HL-60/S4 (cell line): ENCODE results near the gene CSKMT.
"Not testable (repeated sequence)": the region's sequence is repeated elsewhere in the genome, so short reads cannot be mapped to it uniquely, and the experiment has no call there.

Source experiments
- in situ Hi-C: fragments of 300-500 bp; cut with MboI; formaldehyde crosslinking; loops from 2 replicates; pipeline ENCODE4 v1.14.3; 2022; ENCODE audit warnings: low sequenced_read_pairs

Gene CSKMT, protein sequence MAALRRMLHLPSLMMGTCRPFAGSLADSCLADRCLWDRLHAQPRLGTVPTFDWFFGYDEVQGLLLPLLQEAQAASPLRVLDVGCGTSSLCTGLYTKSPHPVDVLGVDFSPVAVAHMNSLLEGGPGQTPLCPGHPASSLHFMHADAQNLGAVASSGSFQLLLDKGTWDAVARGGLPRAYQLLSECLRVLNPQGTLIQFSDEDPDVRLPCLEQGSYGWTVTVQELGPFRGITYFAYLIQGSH

DNA sequence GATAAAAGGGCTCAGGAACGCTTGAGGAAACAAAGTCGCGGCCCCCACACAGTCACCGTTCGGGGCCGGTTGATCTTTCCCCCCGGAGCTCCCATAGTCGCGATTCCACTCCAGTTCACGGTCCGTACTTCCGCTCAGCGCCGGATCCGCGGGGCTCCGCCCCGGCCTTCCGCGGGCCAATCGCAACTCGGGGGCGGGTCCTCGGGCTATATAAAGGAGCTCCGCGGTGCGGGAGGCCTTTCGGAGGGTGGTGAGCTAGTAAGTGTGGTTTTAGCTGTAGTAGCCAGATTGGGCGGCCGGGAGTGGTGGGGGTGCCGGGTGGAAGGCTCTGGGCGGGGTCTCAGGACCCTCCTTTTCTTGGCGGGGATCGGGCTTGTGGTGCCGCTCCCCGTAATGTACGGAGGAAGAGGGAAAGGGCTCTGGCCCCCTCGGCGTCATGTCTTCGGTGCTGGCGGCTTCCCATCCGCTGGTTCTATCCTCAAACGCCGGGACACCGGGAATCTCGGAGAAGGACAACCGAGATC lies at the start of gene CSKMT, which contains the start of gene C11orf98:
Gene CSKMT, plus strand, starts transcription at position 238 of the 524 bp plus-strand sequence. CDS start 568 bp downstream, outside the sequence.
Gene C11orf98, minus strand, starts transcription at position 136 of the 524 bp plus-strand sequence. Its CDS starts 41 bp downstream, at position 95.
- in situ Hi-C loops = no loop called here

DNA sequence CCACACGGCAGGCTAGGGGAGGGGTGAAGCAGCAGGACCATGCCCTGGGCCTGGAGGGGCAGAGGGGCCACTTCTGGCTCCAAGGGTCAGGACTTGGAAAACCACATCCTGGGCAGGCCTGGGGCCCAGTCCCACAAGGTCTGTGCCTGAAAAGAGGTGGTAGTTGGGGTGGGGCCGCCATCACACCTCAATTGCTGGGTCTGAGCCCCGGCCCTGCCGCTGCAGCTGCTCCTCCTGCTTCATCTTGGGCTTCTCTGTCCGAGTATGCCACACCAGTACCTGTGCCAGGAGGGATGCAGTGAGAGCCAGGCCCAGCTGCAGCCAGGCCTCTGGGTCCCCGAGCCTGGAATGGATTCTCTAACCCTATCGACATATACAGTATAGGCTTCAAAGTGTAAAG lies 49.6 kb upstream of the CSKMT start:
- in situ Hi-C loops = no loop called here

DNA sequence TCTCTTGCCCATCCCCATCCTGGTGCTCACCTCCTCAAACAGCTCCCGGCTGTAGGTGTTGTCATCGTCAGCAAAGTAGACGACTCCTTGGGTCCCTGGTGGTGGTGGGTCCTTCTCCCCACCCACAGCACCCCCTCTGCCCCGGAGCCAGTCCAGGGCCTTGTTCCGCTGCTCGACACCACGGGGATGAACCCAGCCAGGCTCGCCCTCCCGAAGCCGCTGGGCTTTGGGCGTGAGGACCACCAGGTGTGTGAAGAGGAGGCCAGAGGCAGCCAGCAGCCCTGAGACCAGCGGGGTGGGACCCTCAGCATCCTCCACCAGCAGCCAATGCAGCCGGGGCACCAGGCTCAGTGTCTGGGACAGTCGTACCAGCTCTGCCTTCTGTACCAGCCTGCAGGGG lies 48.2 kb upstream of the CSKMT start:
- in situ Hi-C loops = not testable (repeated sequence)

DNA sequence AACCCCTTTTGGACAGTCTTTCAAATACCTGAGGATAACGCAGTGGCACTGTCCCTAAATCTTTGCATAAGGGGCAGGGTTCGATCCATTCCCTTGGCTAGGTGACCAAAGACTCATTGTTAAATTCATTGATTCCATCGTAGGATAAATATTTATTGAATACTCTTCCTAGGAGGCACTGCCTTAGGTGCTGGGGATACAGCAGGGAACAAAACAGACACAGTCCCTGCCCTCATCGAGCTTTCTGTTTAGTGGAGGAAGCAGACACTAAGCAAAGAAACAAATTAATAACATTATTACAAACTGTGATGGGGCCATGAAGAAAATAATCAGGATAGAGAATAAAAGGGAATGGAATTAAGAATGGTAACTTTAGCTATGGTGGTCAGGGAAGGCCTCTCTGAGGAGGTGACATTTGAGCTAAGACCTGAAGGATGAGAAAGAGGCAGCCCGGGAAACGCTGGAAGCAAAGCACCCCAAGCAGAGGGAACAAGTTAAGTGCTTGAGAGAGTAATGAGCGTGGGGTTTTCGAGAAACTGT lies 44.0 kb upstream of the CSKMT start:
- in situ Hi-C loops = no loop called here

DNA sequence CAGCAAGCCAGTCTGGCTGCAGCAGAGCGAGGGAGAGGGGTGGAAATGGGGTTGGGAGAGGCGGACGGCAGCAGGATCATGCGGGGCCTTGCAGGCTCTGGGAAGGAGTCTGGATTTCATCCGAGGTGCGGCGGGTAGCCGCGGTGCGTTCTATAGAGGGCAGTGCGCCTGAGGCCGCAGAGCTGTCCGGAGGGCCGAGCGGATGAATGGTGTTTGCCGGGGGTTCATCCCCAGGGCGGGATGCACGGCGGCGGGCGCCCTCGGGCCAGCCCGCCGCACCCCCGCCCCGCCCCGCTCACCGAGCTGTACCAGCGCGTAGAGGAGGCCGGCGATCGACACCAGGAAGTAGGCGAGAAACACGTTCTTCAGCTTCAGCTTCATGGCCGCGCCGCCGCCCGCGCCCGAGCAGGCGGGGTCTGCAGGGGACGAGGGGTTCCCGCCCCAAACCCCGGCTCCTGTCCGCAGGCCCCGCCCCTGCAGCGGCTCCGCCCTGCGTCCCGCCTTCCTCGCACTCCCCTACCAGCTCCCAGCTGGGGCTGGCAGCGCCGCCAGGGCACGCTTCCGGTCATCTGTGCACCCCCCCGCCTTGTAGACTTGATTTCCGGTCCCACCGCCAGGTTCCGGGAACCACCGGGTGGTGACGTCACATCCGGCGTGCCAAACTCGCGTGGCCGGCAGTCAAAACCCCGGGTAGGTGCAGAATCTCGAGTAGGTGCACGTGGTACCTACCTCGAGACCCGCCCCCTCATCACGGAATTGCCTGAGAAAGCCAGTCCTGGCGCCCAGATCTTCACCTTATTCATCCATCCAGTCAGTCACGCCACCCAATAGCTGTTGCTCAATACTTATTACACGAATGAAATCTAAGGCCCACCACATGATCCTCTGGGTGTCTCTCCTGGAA lies 43.3 kb upstream of the CSKMT start, which contains the start of gene B3GAT3:
Gene B3GAT3, minus strand, starts transcription at position 420 of the 904 bp plus-strand sequence. Its CDS starts 39 bp downstream, at position 381.
- in situ Hi-C loops = no loop called here

DNA sequence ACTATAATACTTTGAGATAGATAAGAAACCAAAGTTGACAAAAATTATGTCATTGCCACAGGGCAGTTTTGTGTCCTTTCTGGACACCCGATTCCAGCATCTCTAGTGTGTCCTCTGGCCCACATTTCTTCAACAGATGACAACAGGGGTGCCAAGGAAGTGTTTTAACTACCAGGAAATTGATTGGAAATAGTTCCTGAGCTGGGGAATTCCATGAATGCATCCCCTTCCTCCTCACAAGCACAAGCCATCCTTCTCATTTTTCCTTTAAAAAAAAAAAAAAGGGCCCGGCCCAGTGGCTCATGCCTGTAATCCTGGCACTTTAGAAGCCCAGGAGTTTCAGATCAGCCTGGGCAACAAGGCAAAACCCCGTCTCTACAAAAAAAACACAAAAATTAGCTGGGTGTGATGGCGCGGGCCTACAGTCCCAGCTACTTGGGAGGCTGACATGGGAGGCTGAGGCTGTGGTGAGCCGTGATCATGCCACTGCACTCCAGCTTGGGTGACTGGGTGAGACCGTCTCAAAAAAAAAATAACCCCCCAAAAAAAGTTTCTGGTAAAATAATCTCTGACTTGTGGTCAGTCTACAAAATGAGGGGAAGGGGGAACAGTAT lies 42.5 kb upstream of the CSKMT start:
- in situ Hi-C loops = no loop called here

DNA sequence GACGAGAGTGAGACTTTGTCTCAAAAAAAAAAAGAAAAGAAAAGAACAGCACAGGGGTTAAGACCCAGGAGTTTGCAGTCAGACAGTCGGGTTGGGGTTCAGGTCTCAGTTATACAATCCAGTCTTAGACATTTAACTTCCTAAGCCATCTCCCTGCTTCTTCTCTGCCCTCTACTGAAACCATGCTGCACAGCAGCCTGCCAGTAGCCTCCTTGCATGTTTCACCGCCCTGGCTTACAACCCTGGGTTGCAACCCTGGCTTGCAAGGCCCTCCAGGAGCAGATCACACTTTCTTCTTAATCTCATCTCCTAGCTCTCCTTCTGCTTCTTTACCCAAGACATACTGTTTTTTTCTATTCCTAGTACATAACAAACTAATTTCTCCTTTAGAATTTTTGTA lies 37.4 kb upstream of the CSKMT start:
- in situ Hi-C loops = no loop called here

DNA sequence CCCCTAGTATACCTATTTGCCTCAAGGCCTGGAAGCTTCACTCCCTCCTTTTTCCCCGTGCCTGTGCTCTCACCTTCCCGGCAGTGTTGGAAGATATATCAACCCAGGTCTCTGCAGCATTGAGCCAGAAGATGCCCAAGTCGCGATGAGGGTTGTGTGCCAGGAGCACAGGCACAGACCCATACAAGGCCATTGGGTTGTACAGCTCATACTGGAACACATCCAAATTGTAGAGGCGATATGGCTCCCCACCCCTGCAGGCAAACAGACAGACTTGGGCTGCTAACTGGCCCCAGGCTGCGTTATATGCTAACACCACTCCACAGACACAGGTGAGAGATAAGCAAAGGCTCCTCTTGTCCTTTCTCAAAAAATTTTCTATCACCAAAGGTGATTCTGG lies 32.6 kb upstream of the CSKMT start:
- in situ Hi-C loops = no loop called here

DNA sequence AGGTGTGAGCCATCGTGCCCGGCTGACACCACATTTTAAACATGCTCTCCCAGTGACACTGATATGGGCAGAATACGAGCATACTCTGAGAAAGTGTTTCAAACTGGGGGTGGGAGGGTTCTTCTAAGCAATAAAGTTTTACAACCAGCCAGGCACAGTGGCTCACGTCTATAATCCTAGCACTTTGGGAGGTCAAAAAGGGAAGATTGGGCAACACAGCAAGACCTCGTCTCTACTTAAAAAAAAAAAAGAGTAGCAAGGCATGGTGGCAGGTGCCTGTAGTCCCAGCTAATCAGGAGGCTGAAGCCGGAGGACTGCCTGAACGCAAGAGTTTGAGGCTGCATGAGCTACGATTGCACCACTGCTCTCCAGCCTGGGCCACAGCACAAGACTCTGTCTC lies 20.9 kb upstream of the CSKMT start:
- in situ Hi-C loops = no loop called here

DNA sequence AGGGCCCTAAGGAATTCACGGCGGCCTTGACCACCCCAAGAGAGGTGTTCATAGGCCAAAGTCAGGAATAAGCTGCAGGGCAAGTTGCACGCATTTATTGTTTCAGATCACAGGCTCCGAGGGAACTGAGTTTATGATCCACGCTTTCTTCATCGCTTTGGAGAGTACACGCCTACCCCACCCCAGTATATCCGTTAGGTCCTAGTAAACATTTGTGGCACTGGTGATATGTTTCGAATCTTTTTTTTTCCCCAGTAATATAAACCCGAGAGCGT lies 19.5 kb upstream of the CSKMT start:
- in situ Hi-C loops = no loop called here

DNA sequence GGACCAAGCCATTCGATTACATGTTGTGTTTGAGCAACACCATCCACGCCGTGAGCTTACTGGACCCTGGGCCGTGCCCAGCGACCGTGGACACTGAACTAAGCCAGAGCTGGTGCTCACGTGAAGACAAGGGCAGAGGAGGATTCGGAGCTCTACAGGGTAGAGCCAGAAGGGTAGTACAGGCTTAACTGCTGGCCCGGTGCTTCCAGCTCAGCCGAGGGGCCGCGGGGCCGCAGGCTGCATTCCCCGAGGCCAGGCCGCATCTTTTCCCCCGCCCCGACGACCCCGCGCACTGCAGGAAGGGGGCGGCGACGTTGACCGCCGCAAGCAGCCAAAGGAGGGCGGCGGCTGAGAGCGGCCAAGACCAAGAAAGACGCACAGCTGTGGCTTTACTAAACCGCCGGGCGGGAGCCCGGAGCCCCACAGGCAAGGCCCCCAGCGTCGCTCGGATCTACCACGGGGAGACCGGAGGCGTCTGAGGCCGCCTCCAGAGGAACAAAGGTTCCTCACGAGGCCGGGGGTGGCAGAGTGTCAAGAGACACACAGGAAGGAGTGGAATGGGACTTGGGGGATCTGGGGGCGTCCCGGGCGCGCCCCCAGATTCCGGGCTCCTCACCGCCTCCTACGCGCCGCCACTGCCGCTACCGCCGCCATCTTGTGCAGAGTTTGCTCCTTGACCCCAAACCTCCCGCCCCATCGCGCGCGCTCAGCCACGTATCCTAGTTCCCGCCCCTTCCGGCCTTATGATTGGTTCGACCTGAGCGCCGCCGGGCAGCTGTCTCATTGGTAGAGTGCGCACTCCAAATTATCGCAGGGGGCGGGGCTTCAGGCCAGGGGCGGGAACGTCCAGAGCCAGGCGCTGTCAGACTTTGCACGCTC lies 18.9 kb upstream of the CSKMT start, which contains the start of gene GANAB:
Gene GANAB, minus strand, starts transcription at position 668 of the 879 bp plus-strand sequence. Its CDS starts 14 bp downstream, at position 654.
- in situ Hi-C loops = no loop called here

DNA sequence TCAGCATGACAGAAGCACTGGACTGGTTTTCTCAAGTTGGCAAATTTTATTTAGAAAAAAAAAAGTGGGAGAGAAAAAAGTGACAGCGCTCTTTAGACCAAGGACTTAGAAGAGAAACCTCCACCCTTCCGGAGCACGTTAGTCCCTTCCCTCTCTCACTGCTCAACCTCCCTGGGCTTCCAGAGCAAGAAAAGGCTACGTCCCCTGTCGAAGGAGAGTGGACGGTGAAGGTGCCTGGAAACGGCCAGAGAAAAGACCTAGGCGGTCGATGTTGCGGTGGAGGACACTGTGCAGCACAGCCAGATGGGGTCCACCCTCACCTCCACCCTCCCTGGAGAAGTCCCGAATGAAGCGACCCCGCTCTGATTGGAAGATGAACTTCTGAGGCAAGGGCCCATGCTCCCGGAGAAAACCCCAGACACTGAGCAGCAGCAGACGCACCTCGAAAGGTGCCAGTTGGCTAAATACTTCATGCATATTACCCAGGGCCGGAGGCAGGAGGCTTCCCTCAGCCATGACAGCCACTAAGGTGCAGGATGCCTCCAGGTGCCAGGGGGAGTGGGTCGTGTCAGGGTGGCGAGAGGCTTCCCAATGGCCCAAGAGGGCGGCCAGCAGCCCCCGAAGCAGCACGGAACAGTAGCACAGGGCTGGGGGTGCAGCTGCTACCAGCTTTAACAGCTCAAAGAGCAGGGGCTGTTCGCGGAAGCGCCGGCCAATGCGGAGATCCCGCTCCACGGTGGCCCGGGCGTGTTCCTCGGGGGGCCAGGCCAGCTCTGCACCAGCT lies 18.1 kb upstream of the CSKMT start:
- in situ Hi-C loops = no loop called here

DNA sequence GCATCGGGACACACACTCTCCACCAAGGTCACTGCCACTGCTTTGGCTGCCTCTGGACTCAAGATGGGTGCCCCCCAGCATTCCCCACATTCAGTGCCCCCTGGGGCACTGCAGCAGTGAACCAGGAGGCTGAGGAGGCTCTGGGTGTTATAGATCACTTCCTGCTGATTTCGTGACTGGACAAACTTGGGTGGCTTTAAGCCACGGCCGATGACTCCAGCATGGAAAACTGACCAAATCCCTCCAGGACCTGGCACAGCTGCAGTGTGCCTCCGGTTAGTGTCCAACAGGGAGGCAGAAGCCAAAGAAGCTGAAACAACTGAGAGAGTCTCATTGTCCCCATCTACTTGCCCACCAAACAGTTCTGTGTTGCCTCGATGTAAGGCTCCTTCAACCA lies 17.5 kb upstream of the CSKMT start:
- in situ Hi-C loops = no loop called here

DNA sequence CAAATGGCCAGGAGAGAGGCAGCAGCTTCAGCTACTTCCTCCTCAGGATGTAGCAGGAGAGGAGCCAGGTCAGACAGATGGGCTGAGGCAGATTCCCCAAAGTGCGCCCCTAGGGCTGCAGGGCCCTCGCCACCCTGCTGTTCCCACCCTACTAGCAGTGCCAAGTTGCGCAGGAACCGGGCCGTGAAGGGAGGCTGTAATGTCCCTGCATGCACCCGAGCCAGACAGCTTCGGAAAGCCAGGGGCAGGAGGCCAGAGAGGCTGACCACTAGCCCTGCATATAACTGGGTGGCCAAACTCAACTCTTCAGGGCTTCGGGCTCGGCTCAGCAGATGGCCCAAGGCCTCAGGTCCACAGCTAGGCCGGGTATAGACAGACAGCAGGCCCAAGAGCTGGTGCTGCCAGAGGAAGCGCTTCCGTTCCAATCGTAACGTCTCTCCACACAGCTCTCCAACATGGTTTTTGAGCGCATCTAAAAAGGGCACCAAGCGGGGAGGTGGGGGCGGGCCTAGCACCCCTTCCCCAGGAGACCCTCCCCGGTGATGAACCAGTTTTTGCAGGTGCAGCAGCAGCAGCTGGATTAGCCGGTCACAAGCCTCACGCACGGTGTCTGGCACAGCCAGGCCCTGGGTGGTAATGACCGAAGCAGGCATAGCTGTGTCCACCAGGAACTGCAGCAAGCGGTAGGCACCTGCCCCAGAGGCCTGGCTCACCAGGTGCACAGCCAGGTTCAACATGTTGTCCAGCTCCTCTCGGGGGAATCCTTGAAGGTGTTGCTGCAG lies 16.7 kb upstream of the CSKMT start:
- in situ Hi-C loops = no loop called here

DNA sequence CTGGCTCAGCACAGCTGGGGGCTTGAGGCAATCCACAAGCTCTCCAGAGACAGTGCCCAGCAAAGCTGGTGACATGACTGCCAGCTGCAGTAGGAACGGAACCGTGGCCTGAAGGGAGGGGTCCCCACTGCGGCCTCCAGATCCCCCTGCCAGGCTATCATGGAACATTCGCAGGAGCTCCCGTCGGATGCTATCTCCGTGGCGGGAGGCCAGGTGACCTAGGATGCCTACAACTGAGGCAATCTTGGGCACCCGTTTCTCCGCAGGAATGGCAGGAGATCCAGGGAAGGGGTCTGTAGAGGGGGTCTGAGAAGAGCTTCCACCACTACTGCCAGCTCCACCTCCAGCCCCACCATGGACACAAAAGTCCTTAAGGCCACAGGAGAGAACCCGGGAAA lies 16.1 kb upstream of the CSKMT start:
- in situ Hi-C loops = no loop called here

DNA sequence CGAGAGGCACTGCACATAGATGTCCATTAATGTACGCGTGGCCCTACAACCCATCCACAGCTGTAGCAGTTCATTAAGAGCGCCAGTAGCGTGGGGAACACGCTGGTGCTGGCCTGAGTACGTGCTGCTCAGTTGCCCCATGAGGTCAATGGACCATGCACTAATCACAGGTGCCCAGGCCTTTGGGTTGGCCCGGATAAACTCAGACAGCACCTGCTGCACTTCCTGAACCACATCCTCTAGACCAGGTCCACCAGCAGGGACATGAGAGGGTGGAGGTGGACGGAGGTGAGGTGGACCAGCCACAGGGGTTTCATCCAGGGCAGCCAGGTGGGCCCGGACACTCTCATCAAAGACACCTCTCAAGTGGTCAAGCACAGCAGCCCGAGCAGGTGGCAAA lies 15.6 kb upstream of the CSKMT start:
- in situ Hi-C loops = no loop called here

DNA sequence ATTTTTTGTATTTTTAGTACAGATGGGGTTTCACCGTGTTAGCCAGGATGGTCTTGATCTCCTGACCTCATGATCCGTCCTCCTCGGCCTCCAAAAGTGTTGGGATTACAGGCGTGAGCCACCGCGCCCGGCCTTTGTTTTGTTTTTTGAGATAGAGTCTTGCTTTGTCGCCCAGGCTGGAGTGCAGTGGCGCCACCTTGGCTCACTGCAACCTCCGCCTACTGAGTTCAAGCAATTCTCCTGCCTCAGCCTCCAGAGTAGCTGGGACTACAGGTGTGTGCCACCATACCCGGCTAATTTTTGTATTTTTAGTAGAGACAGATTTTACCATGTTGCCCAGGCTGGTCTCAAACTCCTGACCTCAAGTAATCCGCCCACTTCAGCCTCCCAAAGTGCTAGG lies 14.8 kb upstream of the CSKMT start:
- in situ Hi-C loops = not testable (repeated sequence)

DNA sequence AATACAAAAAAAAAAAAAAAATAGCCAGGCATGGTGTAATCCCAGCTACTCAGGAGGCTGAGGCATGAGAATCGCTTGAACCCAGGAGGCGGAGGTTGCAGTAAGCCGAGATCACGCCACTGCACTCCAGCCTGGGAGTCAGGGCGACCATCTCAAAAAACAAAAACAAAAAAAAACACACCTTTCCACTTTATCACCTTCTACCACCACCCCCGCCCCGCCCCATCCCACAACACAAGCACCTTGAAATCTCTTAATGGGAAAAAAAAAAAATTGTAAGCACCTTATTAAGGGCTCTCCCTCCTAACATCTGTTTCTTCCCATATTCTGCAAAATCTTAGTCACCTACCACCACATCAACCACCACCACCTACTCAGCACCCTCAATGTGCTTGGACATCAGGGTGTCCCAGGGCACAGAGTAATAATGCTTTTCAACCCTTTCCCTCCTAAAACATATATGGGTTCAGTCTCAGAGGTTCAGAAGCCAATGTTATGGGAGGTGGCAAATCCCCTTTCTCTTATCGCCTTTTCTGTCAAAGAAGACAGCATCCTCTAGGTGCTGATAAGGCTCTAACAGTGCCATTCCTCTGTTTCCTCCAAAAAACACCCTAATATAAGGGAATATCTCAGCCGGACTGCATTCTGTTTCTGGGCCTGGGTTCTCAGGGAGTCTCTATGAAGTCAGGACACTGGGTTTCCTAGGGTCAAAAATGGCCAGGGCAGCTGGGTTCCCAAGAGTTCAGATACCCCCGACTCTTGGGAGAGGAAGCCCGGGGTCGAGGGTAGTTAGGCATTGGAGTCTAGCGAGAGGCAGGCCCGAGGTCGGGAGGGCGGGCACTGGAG lies 12.7 kb upstream of the CSKMT start:
- in situ Hi-C loops = no loop called here
